Stimulated activated CD8-positive, alpha-beta memory T cell treated with anti-CD3 and anti-CD28 coated beads, Interleukin-12 subunit alpha, Interleukin-12 subunit beta, amount 100 ng/mL, for 24 hours (primary cell): ENCODE measurements around the gene MGP.

Experiments
- DNase-seq: peaks from one replicate; pipeline ENCODE4 v3.0.0-alpha.2; 2020; ENCODE audit errors: extremely low read depth

MGP gene

DNA sequence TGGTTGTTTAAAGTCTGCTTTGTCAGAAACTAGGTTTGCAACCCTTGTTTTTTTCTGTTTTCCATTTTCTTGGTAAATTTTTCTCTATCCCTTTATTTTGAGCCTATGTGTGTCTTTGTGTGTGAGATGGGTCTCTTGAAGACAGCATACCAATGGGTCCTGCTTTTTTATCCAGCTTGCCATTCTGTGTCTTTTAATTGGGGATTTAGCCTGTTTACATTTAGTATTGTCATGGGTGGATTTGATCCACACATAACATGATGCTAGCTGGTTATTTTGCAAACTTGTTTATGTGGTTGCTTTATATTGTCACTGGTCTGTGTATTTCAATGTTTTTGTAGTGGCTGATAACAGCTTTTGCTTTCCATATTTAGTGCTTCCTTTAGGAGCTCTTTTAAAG is 25.2 kb downstream of the MGP start:
- DNase-seq, result no peak

DNA sequence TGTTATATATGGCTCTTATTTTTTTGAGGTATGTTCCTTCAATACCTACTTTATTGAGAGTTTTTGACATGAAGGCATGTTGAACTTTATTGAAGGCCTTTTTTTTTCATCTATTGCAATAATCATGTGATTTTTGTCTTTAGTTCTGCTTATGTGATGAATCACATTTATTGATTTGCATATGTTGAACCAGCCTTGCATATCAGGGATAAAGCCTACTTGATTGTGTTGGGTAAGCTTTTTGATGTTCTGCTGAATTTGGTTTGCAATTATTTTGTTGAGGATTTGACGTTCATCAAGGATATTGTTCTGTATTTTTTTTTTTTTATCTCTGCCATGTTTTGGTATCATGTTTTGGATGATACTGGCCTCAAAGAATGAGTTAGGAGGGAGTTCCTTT is 27.1 kb downstream of the MGP start:
- DNase-seq, result no peak

- DNase-seq, result no peak
Measured at GRCh38 chr12:14854586-14855183, 31.0 kb downstream of the MGP start.

DNA sequence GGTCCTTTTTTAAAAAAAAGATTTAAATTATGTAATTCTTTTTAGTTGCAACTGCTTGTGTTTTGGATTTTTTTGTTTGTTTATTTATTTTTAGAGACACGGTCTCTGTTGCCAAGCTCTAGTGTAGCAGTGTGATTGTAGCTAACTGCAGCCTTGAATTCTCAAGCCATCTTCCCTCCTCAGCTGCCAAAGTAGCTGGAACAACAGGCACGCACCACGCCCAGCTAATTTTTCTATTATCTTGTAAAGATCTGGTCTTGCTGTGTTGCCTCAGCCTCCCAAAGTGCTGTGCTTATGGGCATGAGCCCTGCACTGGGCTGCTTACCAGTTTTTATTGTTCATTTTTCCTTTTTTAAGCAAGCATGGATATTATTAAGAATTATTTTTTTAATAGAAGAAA is 31.7 kb downstream of the MGP start:
- no peak for DNase-seq

DNA sequence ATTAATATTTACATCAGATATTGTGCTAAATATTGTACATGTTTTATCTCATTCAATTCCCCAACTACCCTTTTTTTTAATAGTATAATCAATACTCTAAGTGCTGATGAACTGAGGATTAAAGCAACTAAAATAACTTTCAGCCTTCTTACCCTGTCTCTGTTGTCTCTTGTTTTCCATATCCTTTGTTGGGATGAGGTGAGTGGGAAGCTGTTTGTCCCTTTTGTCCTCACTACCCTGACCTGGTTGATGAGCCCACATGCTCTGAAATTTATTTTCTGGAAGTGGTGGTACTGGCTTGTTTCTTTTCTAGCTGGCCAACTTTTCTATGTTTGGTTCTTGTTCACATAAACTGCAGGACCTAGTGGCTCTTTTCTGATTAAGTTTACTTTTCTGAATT is 32.8 kb downstream of the MGP start:
- no peak for DNase-seq

DNA sequence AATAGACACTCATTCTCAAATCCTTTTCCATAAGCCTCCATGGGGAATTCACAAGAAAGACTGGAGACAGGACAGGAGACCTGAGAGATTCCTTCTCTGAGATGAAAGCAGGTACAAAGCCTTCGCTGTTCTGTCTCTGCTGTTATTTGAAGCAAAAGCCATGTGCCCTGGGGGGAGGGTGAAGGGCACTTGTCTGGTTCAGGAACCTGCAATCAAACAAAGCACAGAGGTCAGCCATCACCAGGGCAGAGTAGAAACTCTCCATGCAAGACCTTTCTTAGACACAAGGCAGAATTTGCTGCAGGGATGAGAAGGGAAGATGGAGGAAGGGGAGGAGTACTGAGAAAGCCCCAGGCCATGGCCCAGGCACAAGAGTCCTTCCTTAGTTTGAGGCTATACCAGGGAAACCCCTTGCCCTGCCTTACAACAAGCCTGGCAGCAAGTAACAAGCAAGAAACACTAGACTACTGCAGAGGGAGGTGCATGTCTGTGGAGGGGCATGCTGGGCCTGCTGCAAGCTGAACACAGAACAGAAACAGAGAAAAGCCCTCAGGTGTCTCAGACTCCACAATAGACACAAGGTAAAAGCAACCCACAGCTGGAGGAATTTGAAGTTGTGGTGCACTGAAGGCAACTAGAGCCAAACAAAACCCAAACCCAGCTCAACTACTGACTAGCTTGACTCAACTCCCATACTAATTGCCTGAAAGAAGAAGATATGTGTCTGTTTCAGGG is 34.6 kb downstream of the MGP start:
- no peak for DNase-seq

DNA sequence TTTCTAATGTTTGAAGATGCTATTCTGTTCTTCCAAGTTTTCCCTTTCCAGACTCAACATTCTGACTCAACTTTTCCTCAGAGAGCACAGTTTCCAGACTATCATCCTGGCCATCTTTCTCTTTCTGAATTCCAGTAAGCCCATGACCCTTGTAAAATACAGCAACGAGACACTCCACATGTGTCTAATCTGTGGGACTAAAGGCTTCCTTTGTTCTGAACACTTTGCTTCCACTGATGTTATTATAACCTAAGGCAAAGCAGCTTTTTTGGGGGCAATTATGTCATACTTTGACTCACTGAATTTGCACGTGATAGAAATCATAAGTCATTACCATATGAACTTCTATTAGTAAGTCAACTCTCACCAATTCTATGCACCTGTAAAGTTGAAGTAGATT is 36.0 kb downstream of the MGP start:
- DNase-seq, result no peak

DNA sequence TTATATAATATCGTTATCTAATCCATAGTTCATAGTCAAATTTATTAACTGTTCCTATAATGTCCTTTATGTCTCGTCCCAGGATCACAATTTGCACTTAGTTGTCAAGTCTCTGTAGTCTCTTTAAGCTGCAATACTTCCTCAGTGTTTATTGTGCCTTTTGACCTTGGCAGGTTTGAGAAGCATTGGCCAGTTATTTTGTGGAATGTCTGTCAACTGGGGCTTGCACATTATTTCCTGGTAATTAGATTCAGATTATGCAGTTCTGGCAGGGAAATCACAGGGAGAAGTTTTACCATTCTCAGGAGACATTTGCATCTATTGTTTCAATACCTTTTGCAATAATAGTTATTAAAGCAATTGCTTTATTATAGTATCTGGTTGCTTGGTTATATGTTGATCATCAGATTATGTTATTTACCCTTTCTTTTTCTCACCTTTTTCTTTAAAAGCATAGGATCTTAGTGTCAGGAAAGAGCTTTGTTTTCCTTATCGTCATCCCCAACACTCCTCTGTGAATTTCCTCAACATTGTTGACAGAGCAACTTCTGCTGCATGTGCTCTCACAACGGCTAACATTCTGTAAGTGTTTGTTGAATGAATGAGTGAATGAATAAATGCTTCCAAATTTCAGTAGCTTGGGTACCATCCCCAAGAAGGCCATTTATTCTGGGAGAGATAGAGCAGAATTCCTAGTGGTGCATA is 38.6 kb downstream of the MGP start:
- no peak for DNase-seq

DNA sequence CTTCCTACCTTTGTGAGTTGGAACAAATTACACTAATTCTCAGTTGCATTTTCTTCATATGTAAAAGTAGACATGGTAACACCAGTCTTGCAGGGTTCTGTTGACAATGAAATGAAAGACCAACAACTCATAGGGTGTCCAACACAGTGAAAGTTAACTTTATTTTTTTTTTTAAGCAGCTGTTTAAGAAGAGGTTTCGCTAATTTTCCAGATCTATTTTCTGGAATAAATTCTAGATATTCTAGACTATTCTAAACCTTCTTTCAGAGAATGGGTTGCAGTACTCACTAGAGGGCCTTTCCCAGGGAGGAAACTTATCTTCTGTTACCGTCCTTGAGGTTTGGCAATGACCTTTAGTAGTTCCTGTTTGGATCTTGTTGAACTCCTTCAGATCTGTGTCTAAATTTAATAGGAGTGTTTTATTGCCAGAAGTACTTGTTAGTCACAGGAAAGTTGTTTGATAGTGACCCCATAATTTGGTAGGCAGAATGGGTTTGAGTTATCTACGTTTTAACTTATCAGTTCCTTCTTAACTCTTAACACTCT is 39.5 kb downstream of the MGP start:
- DNase-seq, result no peak

DNA sequence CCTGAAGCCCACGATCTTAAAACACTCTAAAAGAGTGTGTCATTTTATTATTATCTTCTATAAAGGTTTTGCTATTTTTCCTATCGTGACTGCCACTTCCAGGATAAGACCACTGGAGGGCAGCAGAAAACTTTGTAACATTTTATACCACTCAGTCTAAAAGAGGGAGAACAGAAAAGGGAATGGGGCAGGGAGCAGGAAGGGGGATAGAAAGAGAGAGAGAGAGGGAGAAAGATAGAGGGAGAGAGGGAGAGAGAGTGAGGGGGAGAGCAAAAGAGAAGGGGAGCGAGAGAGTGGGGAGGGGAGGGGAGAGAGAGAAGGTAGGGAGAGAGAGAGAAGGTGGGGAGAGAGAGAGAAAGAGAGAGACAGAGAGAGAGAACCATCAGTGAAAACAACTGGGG is 40.3 kb downstream of the MGP start:
- DNase-seq, result no peak

GRCh38 chr12:14844401-14844800 is 41.3 kb downstream of the MGP start:
- DNase-seq, result no peak

DNA sequence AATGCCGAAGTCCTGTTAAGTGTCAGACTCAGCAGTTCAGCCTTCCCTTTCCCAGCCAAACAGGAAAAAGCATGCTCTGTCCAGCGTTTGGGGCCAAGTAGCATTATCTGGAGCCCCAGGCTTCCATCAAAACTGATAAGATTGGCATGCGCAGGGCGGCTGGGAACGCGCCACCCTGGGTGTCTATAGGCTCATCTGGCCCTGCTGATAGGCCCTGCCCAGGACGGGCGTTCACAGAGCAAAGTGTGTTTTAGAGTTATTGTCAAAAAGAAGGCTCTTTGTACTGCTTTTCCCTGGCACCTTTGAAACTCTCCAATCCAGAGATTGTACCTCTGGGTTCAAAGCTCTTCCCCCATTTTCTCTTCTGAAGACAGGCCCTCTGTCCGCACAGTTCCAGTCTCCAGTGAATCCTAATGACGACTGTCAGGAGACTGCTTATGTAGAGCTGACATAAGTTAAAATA is 42.2 kb downstream of the MGP start, which contains the start of gene ART4:
TSS of gene ART4 (minus strand) at position 102 of the 463 bp plus-strand sequence. CDS start 413 bp downstream, outside the sequence.
- no peak for DNase-seq

GRCh38 chr12:14842315-14842714 is 43.3 kb downstream of the MGP start:
- no peak for DNase-seq

- no peak for DNase-seq
Measured at GRCh38 chr12:14841761-14842160, 43.9 kb downstream of the MGP start.

DNA sequence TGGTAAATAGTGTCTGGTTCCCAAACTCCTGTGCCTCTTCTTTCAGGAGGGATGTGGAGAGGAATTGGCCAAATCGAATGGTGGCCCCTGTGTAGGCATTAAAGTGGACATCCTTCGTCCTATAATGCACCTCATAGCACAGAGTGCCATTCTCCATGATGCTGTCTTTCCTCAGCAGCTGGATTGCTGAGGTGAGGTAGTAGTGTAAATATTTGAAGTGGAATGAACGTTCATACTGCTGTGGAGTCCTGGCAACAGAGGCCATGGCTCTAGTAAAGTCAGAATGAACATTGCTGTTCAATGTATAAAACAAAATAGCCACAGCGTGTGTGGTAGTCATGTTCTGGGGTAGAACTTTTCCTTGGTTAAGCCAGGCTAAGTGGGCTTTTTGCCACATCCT is 45.0 kb downstream of the MGP start:
- no peak for DNase-seq

GRCh38 chr12:14839262-14839661 is 46.4 kb downstream of the MGP start:
- no peak for DNase-seq

DNA sequence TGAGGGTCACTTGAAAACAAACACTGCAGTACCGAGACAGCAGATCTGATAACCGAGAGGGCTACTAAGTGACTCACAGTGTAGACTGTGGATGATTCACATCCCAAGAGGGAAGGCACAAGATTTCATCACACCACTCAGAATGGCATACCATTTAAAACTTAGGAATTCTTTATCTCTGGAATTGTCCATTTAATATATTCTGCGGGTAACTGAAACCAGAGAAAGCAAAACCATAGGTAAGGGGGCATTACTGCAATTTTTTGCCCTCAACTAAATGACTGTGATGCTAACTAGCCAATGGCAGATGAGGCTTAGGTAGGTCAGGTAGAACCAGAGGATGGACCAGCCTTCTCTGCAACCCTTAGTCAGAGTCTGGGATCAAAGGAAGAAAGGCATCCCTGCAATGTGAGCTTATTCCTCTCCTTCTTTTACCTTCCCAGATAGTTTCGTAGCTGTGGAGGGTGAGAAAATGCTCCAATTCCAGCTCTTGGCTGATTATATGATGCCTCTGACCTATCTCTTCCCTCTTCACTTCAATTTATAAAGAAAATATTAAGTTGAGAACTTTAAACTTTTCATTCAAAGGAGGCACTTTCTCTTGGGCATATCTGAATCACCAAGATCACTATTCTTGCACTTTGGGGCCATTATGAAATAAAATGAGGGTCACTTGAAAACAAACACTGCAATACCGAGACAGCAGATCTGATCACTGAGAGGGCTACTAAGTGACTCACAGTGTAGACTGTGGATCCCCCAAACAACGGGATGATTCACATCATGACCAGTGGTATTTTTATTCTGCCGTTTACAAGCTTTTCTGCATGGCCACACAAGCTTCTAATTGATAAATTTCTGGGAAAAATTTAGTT is 49.1 kb downstream of the MGP start:
- DNase-seq, result no peak

- DNase-seq, result no peak
Measured at GRCh38 chr12:14834509-14834908, 51.1 kb downstream of the MGP start.

DNA sequence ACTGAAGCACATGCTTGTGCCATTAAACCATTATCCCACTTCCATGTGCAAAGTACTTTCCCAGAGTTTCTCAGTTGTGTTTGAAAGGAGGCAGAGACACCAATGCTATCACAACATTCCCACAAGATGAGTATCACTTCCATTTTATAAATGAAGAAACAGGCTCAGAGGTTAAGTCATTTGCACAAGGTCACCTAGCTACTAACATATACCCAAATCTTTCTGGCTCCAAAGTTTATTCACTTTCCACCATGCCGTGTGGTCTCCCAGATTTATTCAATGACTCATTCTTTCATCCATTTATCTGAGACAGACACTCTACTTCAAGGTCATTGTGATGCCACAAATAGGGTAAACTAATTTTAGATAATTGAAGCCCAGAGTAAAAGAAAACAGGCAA is 51.7 kb downstream of the MGP start:
- DNase-seq, result no peak

DNA sequence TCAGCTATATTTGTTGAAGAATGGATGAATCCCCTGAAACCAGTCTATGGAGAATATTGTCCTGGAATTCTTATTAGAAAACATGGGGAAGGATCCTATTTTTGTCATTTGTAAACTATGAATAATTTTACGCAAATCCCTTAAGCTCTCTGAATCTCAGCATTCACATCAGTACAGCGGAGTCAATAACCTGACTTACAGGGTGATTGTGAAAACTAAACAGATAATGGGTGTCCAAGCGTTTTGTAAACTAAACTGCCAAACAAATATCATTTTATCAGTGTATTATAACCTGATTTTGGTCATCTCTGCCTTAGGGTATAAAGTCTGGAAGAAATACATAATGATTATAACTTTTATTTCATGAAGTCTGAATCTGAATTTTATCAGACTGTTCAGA is 52.3 kb downstream of the MGP start:
- no peak for DNase-seq
